DND-41 (cell line): ENCODE measurements around the gene DNPH1.
A peak's percentile ranks its signal among the peaks of the same experiment; 100 is the strongest.

Experiments
- ATAC-seq: fragments of 200-7000 bp; cut with Tn5 transposase; 3 replicates; pipeline ENCODE4 v1.9.1; 2021; ENCODE audit warnings: low read depth; ENCODE audit not compliant: insufficient read depth
- DNase-seq: peaks from one replicate; pipeline ENCODE4 v3.0.0-alpha.2; 2020
- H2AFZ ChIP-seq: 2 replicates; pipeline ENCODE4 v1.6.0; 2012; ENCODE audit warnings: low read depth, low read length
- H3K27ac ChIP-seq: 2 replicates; pipeline ENCODE4 v1.5.1; 2012; ENCODE audit warnings: low read length, inconsistent platforms
- H3K27me3 ChIP-seq: fragments of 200-600 bp; sonication (generic); 2 replicates; pipeline ENCODE4 v1.6.0; 2012; ENCODE audit warnings: low read length, mild to moderate bottlenecking, inconsistent platforms; ENCODE audit not compliant: insufficient read depth, poor library complexity
- H3K36me3 ChIP-seq: 2 replicates; pipeline ENCODE4 v1.5.1; 2012; ENCODE audit warnings: low read length, inconsistent platforms; ENCODE audit not compliant: insufficient read depth
- H3K4me1 ChIP-seq: 2 replicates; pipeline ENCODE4 v1.5.1; 2012; ENCODE audit warnings: mild to moderate bottlenecking, low read length; ENCODE audit not compliant: insufficient read depth
- H3K4me2 ChIP-seq: 2 replicates; pipeline ENCODE4 v1.6.0; 2012; ENCODE audit warnings: mild to moderate bottlenecking, moderate library complexity, low read length, inconsistent platforms; ENCODE audit not compliant: insufficient read depth
- H3K4me3 ChIP-seq, 2 experiments: fragments of 200-600 bp in 1 of 2; shearing (Covaris generic) in 1 of 2; 2 replicates each; pipeline ENCODE4 v1.5.1; 2012 to 2016; ENCODE audit warnings: inconsistent platforms in 2 of 2, low read length in 2 of 2, mild to moderate bottlenecking in 2 of 2, low read depth in 1 of 2, moderate library complexity in 1 of 2
- H3K79me2 ChIP-seq: 2 replicates; pipeline ENCODE4 v1.6.0; 2012; ENCODE audit warnings: low read length, inconsistent platforms; ENCODE audit not compliant: insufficient read depth
- H3K9ac ChIP-seq: 2 replicates; pipeline ENCODE4 v1.6.0; 2012; ENCODE audit warnings: low read depth, mild to moderate bottlenecking, inconsistent platforms, low read length, moderate library complexity
- H3K9me3 ChIP-seq: 2 replicates; pipeline ENCODE4 v1.5.1; 2012; ENCODE audit warnings: low read length, moderate library complexity, mild to moderate bottlenecking, inconsistent platforms; ENCODE audit not compliant: insufficient read depth, severe bottlenecking
- H4K20me1 ChIP-seq: 2 replicates; pipeline ENCODE4 v1.6.0; 2012; ENCODE audit warnings: low read length; ENCODE audit not compliant: insufficient read depth
- CTCF ChIP-seq: IDR thresholded peaks from 2 replicates; pipeline ENCODE4 v1.5.1; 2012; ENCODE audit warnings: borderline replicate concordance, low read length, moderate library complexity, mild to moderate bottlenecking; ENCODE audit not compliant: poor library complexity, severe bottlenecking; ENCODE audit errors: extremely low read depth
- EZH2 ChIP-seq: IDR thresholded peaks from 3 replicates; pipeline ENCODE4 v1.6.1; 2012; ENCODE audit warnings: borderline replicate concordance, low read depth, mild to moderate bottlenecking, moderate library complexity, low read length, inconsistent platforms; ENCODE audit not compliant: severe bottlenecking

Gene DNPH1

GRCh38 chr6:43181621-43181941, 47.7 kb downstream of the DNPH1 start:
- H3K9ac ChIP-seq, result peak overlapping the region; percentile 64
- peaks cover 50% of the 10 kb centered on the region for H3K36me3 ChIP-seq
- peaks cover 4% of the 10 kb centered on the region for H4K20me1 ChIP-seq
- no peak for TF ChIP-seq EZH2
- TF ChIP-seq CTCF, result no peak
- H3K4me1 ChIP-seq, result peaks cover 48% of the 10 kb centered on the region
- H3K9me3 ChIP-seq, result no peaks in the 10 kb centered on the region
- DNase-seq (no peak), ATAC-seq (no peak)
- H2AFZ ChIP-seq, result peak overlapping the region; percentile 94
- H3K79me2 ChIP-seq, result peaks cover 24% of the 10 kb centered on the region
- peak overlapping the region; percentile 75 for H3K4me2 ChIP-seq
- H3K4me3 ChIP-seq, result peak overlapping the region; percentile 48 to 73; a peak in 3 of 4 replicates
- H3K27ac ChIP-seq, result peak overlapping the region; percentile 81
- H3K27me3 ChIP-seq, result no peaks in the 10 kb centered on the region

DNA sequence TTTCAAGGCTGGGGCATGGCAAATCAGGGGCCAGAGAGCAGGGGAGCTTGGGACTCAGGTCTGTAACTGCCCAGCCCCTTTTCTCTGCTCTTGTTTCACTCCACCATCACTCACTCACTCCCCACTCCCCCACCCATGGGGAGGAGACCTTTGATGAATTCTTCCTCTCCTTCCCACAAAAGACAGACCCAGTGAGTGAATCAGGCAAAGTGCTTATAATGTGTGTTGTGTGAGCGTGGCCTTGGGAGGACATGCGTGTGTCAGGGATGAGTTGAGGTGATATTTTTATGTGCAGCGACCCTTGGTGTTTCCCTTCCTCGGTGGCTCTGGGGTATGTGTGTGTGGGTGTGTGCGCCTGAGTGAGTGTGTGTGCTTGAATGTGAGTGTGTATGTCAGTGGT, 48.3 kb downstream of the DNPH1 start:
- peak overlapping the region; percentile 64; the same call in 1 of the 2 replicates for H3K9ac ChIP-seq

DNA sequence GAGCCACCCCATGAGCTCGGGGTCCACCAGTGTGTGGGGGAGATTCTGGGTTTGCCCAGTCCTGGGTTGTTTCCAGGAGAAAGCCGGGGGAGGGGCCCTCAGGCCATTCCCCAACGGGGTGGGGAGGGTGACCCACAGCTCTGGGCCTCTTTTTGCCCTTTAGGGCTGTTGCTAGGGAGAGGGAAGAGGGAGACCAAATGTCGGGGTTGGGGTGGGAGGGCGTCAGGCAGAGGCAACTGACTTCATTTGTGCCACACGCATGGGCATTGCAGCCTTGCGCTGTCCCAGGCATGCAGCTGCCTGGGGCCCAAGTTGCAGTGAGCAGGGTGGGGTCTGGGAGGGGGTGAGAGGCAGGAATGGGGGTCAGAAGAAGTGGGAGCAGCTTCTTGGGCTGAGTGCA, 49.2 kb downstream of the DNPH1 start:
- Histone ChIP-seq H3K36me3 (peaks cover 50% of the 10 kb centered on the region), H3K4me1 (peaks cover 50% of the 10 kb centered on the region), H4K20me1 (peaks cover 19% of the 10 kb centered on the region), H3K27ac (no peak overlapping the region), H3K9me3 (no peaks in the 10 kb centered on the region), H3K27me3 (no peaks in the 10 kb centered on the region), H2AFZ (no peak overlapping the region), H3K4me2 (no peak overlapping the region), H3K4me3 (no peak overlapping the region), H3K79me2 (peaks cover 37% of the 10 kb centered on the region), H3K9ac (no peak overlapping the region)
- DNase-seq (no peak), ATAC-seq (no peak)
- no peak for TF ChIP-seq CTCF
- no peak for TF ChIP-seq EZH2

More for the DNA sequence above, 48.3 kb downstream of the DNPH1 start:
- peaks cover 48% of the 10 kb centered on the region for H3K4me1 ChIP-seq
- H3K27me3 ChIP-seq, result no peaks in the 10 kb centered on the region
- H3K79me2 ChIP-seq, result peaks cover 27% of the 10 kb centered on the region
- H3K4me3 ChIP-seq, result peak overlapping the region in 1 of 2 experiments; percentile 73; a peak in 1 of 4 replicates
- H2AFZ ChIP-seq, result no peak overlapping the region
- H3K4me2 ChIP-seq, result peak overlapping the region; percentile 75
- peak overlapping the region; percentile 2; the same call in 1 of the 2 replicates for H3K27ac ChIP-seq
- TF ChIP-seq EZH2 (no peak), CTCF (no peak)
- no peak for DNase-seq
- H3K9me3 ChIP-seq, result no peaks in the 10 kb centered on the region
- H3K36me3 ChIP-seq, result peaks cover 50% of the 10 kb centered on the region
- no peak for ATAC-seq
- H4K20me1 ChIP-seq, result peaks cover 10% of the 10 kb centered on the region
